A673 (cell line): ENCODE results near the gene MAP3K1.

Experiments used
- EZH2 ChIP-seq: fragments of 200-600 bp; sonication (generic); IDR thresholded peaks from 2 replicates; pipeline ENCODE4 v1.6.1; 2017; ENCODE audit warnings: borderline replicate concordance, low read depth, mild to moderate bottlenecking, mixed read lengths, antibody characterized with exemption, low read length; ENCODE audit not compliant: poor library complexity, severe bottlenecking
- TF ChIP-seq, protein P1 (sequence below): fragments of 300-800, 200-600 bp; sonication (generic); conservative IDR thresholded peaks from 2 replicates; pipeline ENCODE4 v1.5.1; 2017; ENCODE audit warnings: low read depth, mild to moderate bottlenecking, antibody characterized with exemption, low read length, moderate library complexity, mixed read lengths

DNA sequence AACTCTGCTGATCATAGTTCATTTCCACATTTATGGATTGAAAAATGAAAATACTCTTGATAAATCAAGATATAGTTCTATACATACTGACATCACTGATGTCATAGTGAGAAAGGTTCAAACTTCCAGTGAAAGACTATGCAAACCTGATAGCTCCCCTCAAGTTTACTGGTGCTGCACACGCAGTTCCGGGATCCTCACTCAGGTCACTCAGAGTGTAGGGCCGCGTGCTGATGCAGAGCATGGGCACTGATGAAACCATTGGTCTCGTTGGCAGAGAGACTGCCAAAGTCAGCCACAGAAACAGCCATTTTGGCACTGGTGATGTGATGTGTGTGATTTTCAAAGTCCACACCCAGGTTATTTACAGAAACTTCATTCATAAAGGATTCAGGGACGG is 107.6 kb downstream of the MAP3K1 start:
- TF ChIP-seq, protein P1, sequence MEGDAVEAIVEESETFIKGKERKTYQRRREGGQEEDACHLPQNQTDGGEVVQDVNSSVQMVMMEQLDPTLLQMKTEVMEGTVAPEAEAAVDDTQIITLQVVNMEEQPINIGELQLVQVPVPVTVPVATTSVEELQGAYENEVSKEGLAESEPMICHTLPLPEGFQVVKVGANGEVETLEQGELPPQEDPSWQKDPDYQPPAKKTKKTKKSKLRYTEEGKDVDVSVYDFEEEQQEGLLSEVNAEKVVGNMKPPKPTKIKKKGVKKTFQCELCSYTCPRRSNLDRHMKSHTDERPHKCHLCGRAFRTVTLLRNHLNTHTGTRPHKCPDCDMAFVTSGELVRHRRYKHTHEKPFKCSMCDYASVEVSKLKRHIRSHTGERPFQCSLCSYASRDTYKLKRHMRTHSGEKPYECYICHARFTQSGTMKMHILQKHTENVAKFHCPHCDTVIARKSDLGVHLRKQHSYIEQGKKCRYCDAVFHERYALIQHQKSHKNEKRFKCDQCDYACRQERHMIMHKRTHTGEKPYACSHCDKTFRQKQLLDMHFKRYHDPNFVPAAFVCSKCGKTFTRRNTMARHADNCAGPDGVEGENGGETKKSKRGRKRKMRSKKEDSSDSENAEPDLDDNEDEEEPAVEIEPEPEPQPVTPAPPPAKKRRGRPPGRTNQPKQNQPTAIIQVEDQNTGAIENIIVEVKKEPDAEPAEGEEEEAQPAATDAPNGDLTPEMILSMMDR, result no peak
- no peak for TF ChIP-seq EZH2
